ENCODE data around the gene GJD4. TPM values are rescaled to one million over a fixed set of nuclear protein-coding genes. Genes with fewer than 3 reads are reported as not detected.

The GJD4 gene
- polyA plus RNA-seq, 3 donors from 2014 or later: not detected

GRCh38 chr10:35639728-35640401, 34.7 kb downstream of the GJD4 start:
- H3K36me3 Mint-ChIP-seq: no peaks in the 10 kb centered on the region
- peaks cover 0 to 2% (median 0%) of the 10 kb centered on the region in 6 donors for H3K9me3 Mint-ChIP-seq
- DNase-seq: no peak
- H3K27me3 Mint-ChIP-seq (ENCODE audit: low read depth in 3 of 3): peaks cover 6 to 23% (median 18%) of the 10 kb centered on the region in 3 donors
- H3K4me1 Mint-ChIP-seq: peaks cover 31 to 36% of the 10 kb centered on the region in 2 donors
- H3K4me3 Mint-ChIP-seq: peak overlapping the region; percentile 64 to 92 (median 75)
- no peak overlapping the region for H3K27ac Mint-ChIP-seq

- Mint-ChIP-seq H3K27me3 (ENCODE audit: low read depth in 3 of 3) (peaks cover 8 to 23% (median 17%) of the 10 kb centered on the region in 3 donors), H3K4me3 (peak overlapping the region; percentile 80 to 92 (median 85)), H3K9me3 (peaks cover 0 to 2% (median 0%) of the 10 kb centered on the region in 6 donors), H3K4me1 (peaks cover 31 to 36% of the 10 kb centered on the region in 2 donors), H3K27ac (no peak overlapping the region), H3K36me3 (no peaks in the 10 kb centered on the region)
- DNase-seq: peak; percentile 27 to 33 (median 32)
These were observed 35.3 kb downstream of the GJD4 start for GRCh38 chr10:35640474-35640873.

- H3K4me3 Mint-ChIP-seq: peak overlapping the region; percentile 80 to 88 (median 85)
- peak overlapping the region in 1 of 6 donors; percentile 71 for H3K27ac Mint-ChIP-seq
- DNase-seq: peak; percentile 41 to 50 (median 42)
- H3K4me1 Mint-ChIP-seq: peaks cover 31 to 36% of the 10 kb centered on the region in 2 donors
- H3K9me3 Mint-ChIP-seq: peaks cover 0 to 2% (median 0%) of the 10 kb centered on the region in 6 donors
- H3K27me3 Mint-ChIP-seq (ENCODE audit: low read depth in 3 of 3): peaks cover 8 to 24% (median 15%) of the 10 kb centered on the region in 3 donors
- no peaks in the 10 kb centered on the region for H3K36me3 Mint-ChIP-seq
These were observed 36.0 kb downstream of the GJD4 start for GRCh38 chr10:35640951-35641675.

GRCh38 chr10:35641676-35642034, 36.5 kb downstream of the GJD4 start:
- H3K27ac Mint-ChIP-seq: no peak overlapping the region
- peak overlapping the region in 2 of 5 donors; percentile 80 to 88 for H3K4me3 Mint-ChIP-seq
- peaks cover 29 to 36% of the 10 kb centered on the region in 2 donors for H3K4me1 Mint-ChIP-seq
- peak in 1 of 3 donors; percentile 19 for DNase-seq
- H3K36me3 Mint-ChIP-seq: no peaks in the 10 kb centered on the region
- H3K9me3 Mint-ChIP-seq: peaks cover 0 to 2% (median 0%) of the 10 kb centered on the region in 6 donors
- peaks cover 7 to 24% (median 13%) of the 10 kb centered on the region in 3 donors for H3K27me3 Mint-ChIP-seq (ENCODE audit: low read depth in 3 of 3)

DNA sequence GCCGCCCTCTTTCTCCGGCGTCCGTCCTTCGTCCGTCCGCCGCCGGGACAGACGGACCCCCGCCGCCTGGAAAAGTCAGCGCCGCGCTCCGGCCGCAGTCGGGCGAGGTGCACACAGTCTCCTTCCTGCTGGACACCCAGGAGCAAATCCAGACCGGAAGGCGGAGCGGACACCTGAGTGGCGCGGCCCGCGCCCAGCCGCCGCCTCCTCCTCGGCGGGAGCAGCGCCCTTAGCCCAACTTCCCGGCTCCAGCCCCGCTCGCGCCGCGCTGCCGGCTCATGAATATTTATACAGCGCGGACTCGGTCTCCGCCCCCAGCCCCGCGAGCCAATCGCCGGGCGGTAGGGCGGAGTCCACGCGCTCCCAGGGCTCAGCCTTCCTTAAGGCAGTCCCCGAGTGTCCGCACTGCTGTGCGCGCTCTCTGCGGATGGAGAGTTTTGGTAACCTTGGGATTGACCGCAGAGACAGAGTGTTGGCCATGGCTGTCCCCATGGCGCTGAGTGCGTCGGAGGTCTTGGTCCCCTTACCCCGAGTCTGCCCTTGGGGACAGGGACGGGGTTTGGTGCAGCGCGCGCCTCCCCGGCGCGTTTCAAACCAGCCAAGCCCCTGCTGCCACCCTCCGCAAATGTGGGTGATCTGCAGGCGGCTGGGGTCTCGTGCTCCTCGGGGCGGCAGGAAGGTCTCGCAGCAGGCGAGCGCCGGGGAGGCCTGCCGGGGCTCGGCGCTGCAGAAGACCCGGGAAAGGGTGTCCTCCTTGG, 37.1 kb downstream of the GJD4 start, which contains the start of gene FZD8:
Gene FZD8, minus strand, starts transcription at position 262 of the 758 bp plus-strand sequence. CDS start 867 bp downstream, outside the sequence.
- H3K4me1 Mint-ChIP-seq: peaks cover 27 to 36% of the 10 kb centered on the region in 2 donors
- no peaks in the 10 kb centered on the region for H3K36me3 Mint-ChIP-seq
- H3K9me3 Mint-ChIP-seq: peaks cover 0 to 2% (median 0%) of the 10 kb centered on the region in 6 donors
- peak; percentile 71 to 73 (median 72) for DNase-seq
- peak within 1 kb of the TSS in 4 of 6 donors; percentile 36 to 84 (median 72) for H3K27ac Mint-ChIP-seq
- H3K27me3 Mint-ChIP-seq (ENCODE audit: low read depth in 3 of 3): peaks cover 5 to 24% (median 11%) of the 10 kb centered on the region in 3 donors
- H3K4me3 Mint-ChIP-seq: peak within 1 kb of the TSS; percentile 80 to 92 (median 87)

DNA sequence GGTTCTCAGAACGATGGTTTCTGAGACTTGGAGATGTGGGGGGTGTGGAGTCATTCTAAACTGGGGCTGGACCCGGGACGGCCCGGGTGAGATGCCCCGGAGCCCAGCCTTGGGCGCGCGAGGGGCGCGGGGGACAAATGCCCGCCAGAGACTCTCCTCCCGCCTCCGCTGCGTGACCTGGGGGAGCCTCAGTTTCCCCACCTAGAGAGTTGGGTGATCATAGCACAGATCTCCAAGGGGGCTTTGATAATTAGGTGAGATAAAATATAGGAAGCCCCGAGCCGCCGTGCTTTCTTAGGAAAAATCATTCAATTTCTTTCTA, 37.6 kb downstream of the GJD4 start:
- Mint-ChIP-seq H3K4me3 (peak overlapping the region; percentile 75 to 92 (median 85)), H3K9me3 (peaks cover 0 to 2% (median 0%) of the 10 kb centered on the region in 6 donors), H3K36me3 (no peaks in the 10 kb centered on the region), H3K4me1 (peaks cover 27 to 36% of the 10 kb centered on the region in 2 donors), H3K27ac (peak overlapping the region in 1 of 6 donors; percentile 11), H3K27me3 (ENCODE audit: low read depth in 3 of 3) (peaks cover 5 to 23% (median 11%) of the 10 kb centered on the region in 3 donors)
- no peak for DNase-seq

GRCh38 chr10:35643151-35644049, 38.3 kb downstream of the GJD4 start:
- Mint-ChIP-seq H3K4me1 (peaks cover 27 to 36% of the 10 kb centered on the region in 2 donors), H3K27ac (peak overlapping the region in 5 of 6 donors; percentile 2 to 80 (median 30)), H3K9me3 (peaks cover 0 to 2% (median 0%) of the 10 kb centered on the region in 6 donors), H3K36me3 (no peaks in the 10 kb centered on the region), H3K27me3 (ENCODE audit: low read depth in 3 of 3) (peaks cover 3 to 16% (median 11%) of the 10 kb centered on the region in 3 donors), H3K4me3 (peak overlapping the region; percentile 75 to 92 (median 85))
- peak; percentile 24 to 33 (median 28) for DNase-seq

DNA sequence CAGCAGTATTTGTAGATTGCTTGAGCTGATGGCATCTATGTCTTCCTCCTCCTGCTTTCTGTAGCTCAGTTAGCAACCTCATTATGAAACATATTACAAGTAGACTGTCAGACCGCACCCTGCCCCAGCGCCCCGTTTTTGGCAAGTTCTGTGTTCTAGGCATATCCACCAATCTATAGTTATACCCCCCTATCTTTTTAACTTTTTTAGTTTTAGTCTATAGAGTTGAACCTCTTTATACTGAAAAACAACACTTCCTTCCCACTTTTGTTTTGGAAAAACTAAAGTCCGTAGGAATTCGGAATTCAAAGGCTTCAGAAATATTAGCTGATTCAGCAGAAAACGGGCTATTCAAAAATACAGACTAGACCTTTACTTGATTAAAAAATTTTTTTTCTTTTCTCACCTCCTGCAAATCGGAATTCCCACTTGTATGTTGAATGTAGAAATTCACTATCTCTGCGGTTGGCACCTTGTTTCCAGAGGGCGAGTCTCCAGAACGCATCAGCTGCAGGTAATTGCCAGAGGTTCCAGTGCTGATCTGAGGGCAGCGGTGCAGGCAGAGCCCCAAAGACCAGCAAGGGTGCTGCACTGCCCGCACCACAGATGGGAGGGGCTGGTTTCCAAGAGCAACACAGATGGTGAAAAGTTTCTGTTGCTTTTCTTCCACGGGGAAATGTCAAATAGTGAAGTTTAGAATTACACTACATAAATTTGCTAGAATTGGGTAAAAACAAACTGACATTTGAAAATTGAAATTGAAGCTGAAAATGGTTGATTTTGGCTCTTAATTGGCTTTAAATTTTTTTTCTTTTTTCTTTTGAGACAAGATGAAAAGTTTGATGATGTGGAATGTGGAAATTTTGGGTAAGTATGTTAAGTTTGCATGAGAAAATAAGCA, 39.2 kb downstream of the GJD4 start:
- Mint-ChIP-seq H3K4me3 (peak overlapping the region; percentile 75 to 92 (median 85)), H3K27ac (peak overlapping the region in 5 of 6 donors; percentile 2 to 80 (median 30)), H3K4me1 (peaks cover 27 to 33% of the 10 kb centered on the region in 2 donors), H3K36me3 (no peaks in the 10 kb centered on the region), H3K9me3 (peaks cover 0 to 2% (median 0%) of the 10 kb centered on the region in 6 donors), H3K27me3 (ENCODE audit: low read depth in 3 of 3) (peaks cover 2 to 12% (median 11%) of the 10 kb centered on the region in 3 donors)
- DNase-seq: no peak

DNA sequence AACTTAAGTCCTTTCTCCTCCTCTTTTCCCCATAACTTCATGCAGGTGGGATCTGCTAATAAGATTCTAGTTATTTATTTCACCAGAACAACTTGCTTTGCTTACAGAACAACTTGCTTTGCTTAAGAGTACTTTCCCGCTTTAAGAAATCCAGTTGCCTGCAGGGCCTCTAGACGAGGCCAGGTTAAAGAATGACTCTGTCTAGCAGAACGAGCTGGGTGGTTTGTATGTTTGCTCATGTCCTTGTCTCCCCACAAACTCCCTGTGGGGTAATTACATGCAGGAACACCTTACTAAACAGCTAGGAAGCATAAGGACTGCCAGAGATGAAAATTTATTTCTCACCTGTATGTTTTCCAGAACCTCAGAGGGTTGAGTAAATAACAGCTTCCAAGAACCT, 45.8 kb downstream of the GJD4 start:
- no peaks in the 10 kb centered on the region for H3K36me3 Mint-ChIP-seq
- peaks cover 0 to 1% (median 0%) of the 10 kb centered on the region in 6 donors for H3K9me3 Mint-ChIP-seq
- DNase-seq: no peak
- no peaks in the 10 kb centered on the region for H3K4me1 Mint-ChIP-seq
- H3K27ac Mint-ChIP-seq: no peak overlapping the region
- peaks cover 2 to 3% (median 2%) of the 10 kb centered on the region in 3 donors for H3K27me3 Mint-ChIP-seq (ENCODE audit: low read depth in 3 of 3)
- H3K4me3 Mint-ChIP-seq: no peak overlapping the region

GRCh38 chr10:35652824-35653223, 47.7 kb downstream of the GJD4 start:
- Mint-ChIP-seq H3K27ac (no peak overlapping the region), H3K4me1 (no peaks in the 10 kb centered on the region), H3K27me3 (ENCODE audit: low read depth in 3 of 3) (peaks cover 2 to 5% (median 4%) of the 10 kb centered on the region in 3 donors), H3K4me3 (no peak overlapping the region), H3K36me3 (no peaks in the 10 kb centered on the region), H3K9me3 (no peaks in the 10 kb centered on the region)
- DNase-seq: no peak

- no peaks in the 10 kb centered on the region for H3K36me3 Mint-ChIP-seq
- no peaks in the 10 kb centered on the region for H3K4me1 Mint-ChIP-seq
- no peak overlapping the region for H3K27ac Mint-ChIP-seq
- H3K4me3 Mint-ChIP-seq: no peak overlapping the region
- DNase-seq: no peak
- peaks cover 2 to 7% (median 4%) of the 10 kb centered on the region in 3 donors for H3K27me3 Mint-ChIP-seq (ENCODE audit: low read depth in 3 of 3)
- H3K9me3 Mint-ChIP-seq: peaks cover 0 to 2% (median 0%) of the 10 kb centered on the region in 6 donors
These were observed 52.5 kb downstream of the GJD4 start for GRCh38 chr10:35657621-35658020.

Measured in immature natural killer cell (primary cell).